Putamen (tissue), 1 donor: ENCODE results near the gene C2orf49.

Experiments
- DNase-seq: peaks from one replicate; pipeline ENCODE4 v3.0.0-alpha.2; 2016; ENCODE audit warnings: low spot score

C2orf49 gene

GRCh38 chr2:105383432-105384166 is 46.3 kb downstream of the C2orf49 start:
- DNase-seq, result no peak

- DNase-seq, result no peak
Observed at GRCh38 chr2:105384216-105384615, 46.9 kb downstream of the C2orf49 start.

- DNase-seq, result no peak
Observed at GRCh38 chr2:105384861-105385260, 47.5 kb downstream of the C2orf49 start.

- no peak for DNase-seq
Observed at GRCh38 chr2:105385731-105386540, 48.6 kb downstream of the C2orf49 start.

GRCh38 chr2:105387225-105387624 is 49.9 kb downstream of the C2orf49 start:
- no peak for DNase-seq

- DNase-seq, result no peak
Observed at GRCh38 chr2:105388971-105389381, 51.6 kb downstream of the C2orf49 start.

GRCh38 chr2:105390454-105390853 is 53.1 kb downstream of the C2orf49 start:
- DNase-seq, result no peak

GRCh38 chr2:105391058-105391627 is 53.8 kb downstream of the C2orf49 start:
- DNase-seq, result no peak

GRCh38 chr2:105391763-105392662 is 54.7 kb downstream of the C2orf49 start:
- DNase-seq, result no peak

- DNase-seq, result no peak
Observed at GRCh38 chr2:105393373-105394055, 56.2 kb downstream of the C2orf49 start.

- DNase-seq, result no peak
Observed at GRCh38 chr2:105394951-105395611, 57.7 kb downstream of the C2orf49 start.

- no peak for DNase-seq
Observed at GRCh38 chr2:105395691-105396090, 58.4 kb downstream of the C2orf49 start.

- no peak for DNase-seq
Observed at GRCh38 chr2:105396254-105397024, 59.1 kb downstream of the C2orf49 start.

GRCh38 chr2:105397025-105397722 is 59.8 kb downstream of the C2orf49 start:
- DNase-seq, result no peak

- no peak for DNase-seq
Observed at GRCh38 chr2:105397953-105398335, 60.6 kb downstream of the C2orf49 start.

GRCh38 chr2:105398336-105399206 is 61.2 kb downstream of the C2orf49 start, which contains the start of gene FHL2:
Gene FHL2, minus strand, starts transcription at chr2:105399051. Its CDS starts 12,535 bp downstream, at chr2:105386516.
- peak; percentile 7 for DNase-seq
